Liver (tissue), 9 donors: ENCODE results near the gene ITPRID1. TPM values are rescaled to one million over a fixed set of nuclear protein-coding genes. Genes with fewer than 3 reads are reported as not detected.

Experiments used
- DNase-seq: peaks from one replicate; pipeline ENCODE4 v3.0.0-alpha.2; 2017; ENCODE audit warnings: low spot score
- H3K27ac ChIP-seq, 2 donors: one replicate each; pipeline ENCODE4 v1.7.0; 2013; ENCODE audit warnings: inconsistent platforms in 2 of 2, low read length in 2 of 2, control low read depth in 1 of 2, low read depth in 1 of 2, mild to moderate bottlenecking in 1 of 2
- H3K27me3 ChIP-seq, 4 donors: one replicate each; pipeline versions ENCODE4 v1.6.1 to v1.7.0; 2013; ENCODE audit warnings: low read length in 3 of 4, inconsistent platforms in 1 of 4, mild to moderate bottlenecking in 1 of 4, moderate library complexity in 1 of 4; ENCODE audit not compliant: control insufficient read depth in 4 of 4, insufficient read depth in 4 of 4
- H3K36me3 ChIP-seq, 4 donors: one replicate each; pipeline versions ENCODE4 v1.6.1 to v1.7.0; 2013; ENCODE audit warnings: low read length in 3 of 4, mild to moderate bottlenecking in 3 of 4, low read depth in 1 of 4, moderate library complexity in 1 of 4; ENCODE audit not compliant: control insufficient read depth in 4 of 4, insufficient read depth in 3 of 4
- H3K4me1 ChIP-seq, 4 donors: one replicate each; pipeline versions ENCODE4 v1.6.1 to v1.7.0; 2013; ENCODE audit warnings: low read length in 3 of 4, mild to moderate bottlenecking in 3 of 4, moderate library complexity in 1 of 4; ENCODE audit not compliant: control insufficient read depth in 4 of 4, insufficient read depth in 4 of 4
- H3K4me3 ChIP-seq, 3 donors: one replicate each; pipeline versions ENCODE4 v1.6.1 to v1.7.0; 2013; ENCODE audit warnings: low read length in 3 of 3, control low read depth in 1 of 3, low read depth in 1 of 3, mild to moderate bottlenecking in 1 of 3
- H3K9ac ChIP-seq, 2 donors: one replicate each; pipeline ENCODE4 v1.7.0; 2013; ENCODE audit warnings: low read length in 2 of 2, mild to moderate bottlenecking in 2 of 2, moderate library complexity in 2 of 2, control low read depth in 1 of 2, low read depth in 1 of 2
- H3K9me3 ChIP-seq, 4 donors: one replicate each; pipeline versions ENCODE4 v1.6.1 to v1.7.0; 2013; ENCODE audit warnings: low read length in 3 of 4; ENCODE audit not compliant: control insufficient read depth in 4 of 4
- ATF3 ChIP-seq: IDR thresholded peaks from 2 replicates; pipeline ENCODE4 v1.6.1; 2016; ENCODE audit warnings: antibody characterized with exemption
- EGR1 ChIP-seq, 2 donors: IDR thresholded peaks; 2 replicates each; pipeline ENCODE4 v1.6.1; 2016 to 2018; ENCODE audit warnings: antibody characterized with exemption in 2 of 2, low read depth in 2 of 2
- FOXA1 ChIP-seq: IDR thresholded peaks from 2 replicates; pipeline ENCODE4 v1.6.1; 2016; ENCODE audit warnings: antibody characterized with exemption
- FOXA2 ChIP-seq: IDR thresholded peaks from 2 replicates; pipeline ENCODE4 v1.6.1; 2016; ENCODE audit warnings: antibody characterized with exemption
- GABPA ChIP-seq, 2 donors: IDR thresholded peaks in 1 of 2; conservative IDR thresholded peaks in 1 of 2; 2 replicates each; pipeline ENCODE4 v1.6.1; 2016; ENCODE audit warnings: antibody characterized with exemption in 2 of 2, mild to moderate bottlenecking in 1 of 2, moderate library complexity in 1 of 2
- HNF4A ChIP-seq, 2 donors: conservative IDR thresholded peaks; 2 replicates each; pipeline ENCODE4 v1.6.1; 2016; ENCODE audit warnings: antibody characterized with exemption in 2 of 2, mild to moderate bottlenecking in 2 of 2
- HNF4G ChIP-seq: IDR thresholded peaks from 2 replicates; pipeline ENCODE4 v1.6.1; 2016; ENCODE audit warnings: antibody characterized with exemption
- JUND ChIP-seq, 2 donors: IDR thresholded peaks; 2 replicates each; pipeline ENCODE4 v1.6.1; 2016; ENCODE audit warnings: antibody characterized with exemption in 2 of 2
- NR2F2 ChIP-seq: IDR thresholded peaks from 2 replicates; pipeline ENCODE4 v1.6.1; 2016; ENCODE audit warnings: antibody characterized with exemption
- RAD21 ChIP-seq, 2 donors: IDR thresholded peaks; 2 replicates each; pipeline ENCODE4 v1.6.1; 2016; ENCODE audit warnings: antibody characterized with exemption in 2 of 2, mild to moderate bottlenecking in 2 of 2
- REST ChIP-seq: IDR thresholded peaks from 2 replicates; pipeline ENCODE4 v1.6.1; 2016; ENCODE audit warnings: antibody characterized with exemption, mild to moderate bottlenecking
- RXRA ChIP-seq, 2 donors: IDR thresholded peaks; 2 replicates each; pipeline ENCODE4 v1.6.1; 2017 to 2018; ENCODE audit warnings: antibody characterized with exemption in 2 of 2, mild to moderate bottlenecking in 1 of 2
- SP1 ChIP-seq: IDR thresholded peaks from 2 replicates; pipeline ENCODE4 v1.6.1; 2018; ENCODE audit warnings: antibody characterized with exemption, mild to moderate bottlenecking
- TAF1 ChIP-seq: conservative IDR thresholded peaks from 2 replicates; pipeline ENCODE4 v1.6.1; 2016; ENCODE audit warnings: antibody characterized with exemption, mild to moderate bottlenecking
- YY1 ChIP-seq: IDR thresholded peaks from 2 replicates; pipeline ENCODE4 v1.6.1; 2016; ENCODE audit warnings: antibody characterized with exemption, mild to moderate bottlenecking
- ZBTB33 ChIP-seq: IDR thresholded peaks from 2 replicates; pipeline ENCODE4 v1.6.1; 2016; ENCODE audit warnings: antibody characterized with exemption
- WGBS: extraction: QIAGEN DNeasy Blood & Tissue Kit; methylation state at CpG from one replicate; pipeline ENCODE4 v1.1.7; 2013; 5-methylcytosine and 5-hydroxymethylcytosine counted together
- polyA plus RNA-seq, 2 donors: library from polyadenylated mRNA; stranded (reverse) in 1 of 2; unstranded in 1 of 2; fragments of 200-250 nt in 1 of 2; fragments of >200 nt in 1 of 2; fragmentation: Nextera tagmentation in 1 of 2; extraction: Ambion mirVana in 1 of 2; gene quantifications; one replicate each; pipeline versions ENCODE4 v1.2.1 to v1.2.3, GENCODE V29; 2013 to 2015
- total RNA-seq, 2 donors: library from RNA; depleted of rRNA; stranded (reverse); fragments of >200 nt; gene quantifications; one replicate each; pipeline ENCODE4 v1.2.3, GENCODE V29; 2014
- TF ChIP-seq, protein P1 (sequence below): fragments of 150-350 bp; IDR thresholded peaks from 2 replicates; pipeline ENCODE4 v1.5.1; 2017; ENCODE audit warnings: improper control_type of control experiment, low read depth, low read length; ENCODE audit not compliant: missing input control
- TF ChIP-seq, protein P2 (sequence below): IDR thresholded peaks from 2 replicates; pipeline ENCODE4 v1.6.1; 2016; ENCODE audit warnings: antibody characterized with exemption
- donor health status: healthy.
- donor health status: healthy.
- donor health status: healthy.
- donor health status: healthy.
- donor health status: healthy.

ITPRID1 gene
- total and polyA plus RNA-seq, 4 donors, result not detected

DNA sequence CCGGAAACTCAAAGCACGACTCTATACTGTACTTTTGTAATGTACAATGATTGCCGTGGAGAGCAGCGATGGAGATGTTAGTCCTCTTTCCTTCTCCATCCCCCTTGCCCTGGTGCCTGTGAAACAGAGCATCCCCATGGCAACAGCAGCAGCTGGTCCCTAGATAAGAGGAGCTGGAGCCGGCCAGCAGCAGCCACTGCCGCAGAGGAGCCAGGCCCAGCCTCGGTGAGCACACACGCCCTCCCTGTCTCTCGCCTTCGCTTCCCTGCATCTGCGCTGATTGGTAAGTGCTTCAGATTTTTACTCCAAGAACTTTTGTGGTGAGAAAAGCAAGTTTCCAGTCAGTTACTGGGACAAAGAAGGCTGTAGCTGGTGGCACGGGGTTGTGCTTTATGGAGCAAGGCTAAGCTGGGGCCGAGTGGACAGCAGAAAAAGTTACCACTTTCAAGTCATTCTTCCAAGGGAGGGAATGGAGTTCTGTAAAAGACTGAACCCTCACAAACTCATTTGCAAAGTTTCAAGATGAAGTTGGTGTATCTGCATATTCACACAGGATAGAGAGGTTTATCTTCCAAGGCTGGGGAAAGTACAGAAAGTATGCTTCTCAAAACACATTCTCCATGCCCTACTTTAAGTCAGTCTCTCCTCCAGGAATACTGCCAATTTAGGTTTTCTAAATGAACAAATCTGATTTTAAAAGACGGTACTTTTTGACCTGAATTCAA, 173.3 kb downstream of the ITPRID1 start, which contains the start of gene PPP1R17 (continued):
- TF ChIP-seq ZBTB33 (no peak), RAD21 (IDR thresholded peaks at IDR 0.05) (no peak), TAF1 (no peak), EGR1 (IDR thresholded peaks at IDR 0.05; ENCODE audit: low read depth in 2 of 2) (no peak)

GRCh38 chr7:31688372-31688771, 174.5 kb downstream of the ITPRID1 start:
- TF ChIP-seq, protein P1, sequence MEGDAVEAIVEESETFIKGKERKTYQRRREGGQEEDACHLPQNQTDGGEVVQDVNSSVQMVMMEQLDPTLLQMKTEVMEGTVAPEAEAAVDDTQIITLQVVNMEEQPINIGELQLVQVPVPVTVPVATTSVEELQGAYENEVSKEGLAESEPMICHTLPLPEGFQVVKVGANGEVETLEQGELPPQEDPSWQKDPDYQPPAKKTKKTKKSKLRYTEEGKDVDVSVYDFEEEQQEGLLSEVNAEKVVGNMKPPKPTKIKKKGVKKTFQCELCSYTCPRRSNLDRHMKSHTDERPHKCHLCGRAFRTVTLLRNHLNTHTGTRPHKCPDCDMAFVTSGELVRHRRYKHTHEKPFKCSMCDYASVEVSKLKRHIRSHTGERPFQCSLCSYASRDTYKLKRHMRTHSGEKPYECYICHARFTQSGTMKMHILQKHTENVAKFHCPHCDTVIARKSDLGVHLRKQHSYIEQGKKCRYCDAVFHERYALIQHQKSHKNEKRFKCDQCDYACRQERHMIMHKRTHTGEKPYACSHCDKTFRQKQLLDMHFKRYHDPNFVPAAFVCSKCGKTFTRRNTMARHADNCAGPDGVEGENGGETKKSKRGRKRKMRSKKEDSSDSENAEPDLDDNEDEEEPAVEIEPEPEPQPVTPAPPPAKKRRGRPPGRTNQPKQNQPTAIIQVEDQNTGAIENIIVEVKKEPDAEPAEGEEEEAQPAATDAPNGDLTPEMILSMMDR, result no peak
- no peak for TF ChIP-seq HNF4A (conservative IDR thresholded peaks at IDR 0.05)
- no peak for TF ChIP-seq NR2F2
- TF ChIP-seq HNF4G, result no peak
- TF ChIP-seq REST, result no peak
- TF ChIP-seq JUND (IDR thresholded peaks at IDR 0.05), result no peak
- no peak for TF ChIP-seq SP1
- TF ChIP-seq YY1, result no peak
- no peak for TF ChIP-seq FOXA2
- no peak for TF ChIP-seq RXRA (IDR thresholded peaks at IDR 0.05)
- TF ChIP-seq GABPA (IDR thresholded peaks at IDR 0.05 in 1 of 2, conservative IDR thresholded peaks at IDR 0.05 in 1 of 2), result no peak
- TF ChIP-seq, protein P2, sequence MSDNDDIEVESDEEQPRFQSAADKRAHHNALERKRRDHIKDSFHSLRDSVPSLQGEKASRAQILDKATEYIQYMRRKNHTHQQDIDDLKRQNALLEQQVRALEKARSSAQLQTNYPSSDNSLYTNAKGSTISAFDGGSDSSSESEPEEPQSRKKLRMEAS, result no peak
- no peak for TF ChIP-seq FOXA1
- TF ChIP-seq RAD21 (IDR thresholded peaks at IDR 0.05), result no peak
- TF ChIP-seq TAF1, result no peak
- no peak for TF ChIP-seq ZBTB33
- TF ChIP-seq EGR1 (IDR thresholded peaks at IDR 0.05; ENCODE audit: low read depth in 2 of 2), result no peak
- TF ChIP-seq ATF3, result no peak
- peaks cover 0 to 8% (median 1%) of the 10 kb centered on the region in 4 donors for H3K27me3 ChIP-seq
- 54% methylated on average over 3 of the region's 3 CpGs for WGBS
- no peak overlapping the region for H3K4me3 ChIP-seq
- H3K4me1 ChIP-seq, result no peaks in the 10 kb centered on the region
- H3K36me3 ChIP-seq, result no peaks in the 10 kb centered on the region
- H3K9me3 ChIP-seq, result no peaks in the 10 kb centered on the region
- H3K27ac ChIP-seq, result no peak overlapping the region
- no peak for DNase-seq
- no peak overlapping the region for H3K9ac ChIP-seq
